Upper lobe of right lung (tissue), 1 donor: ENCODE measurements around the gene DPYD. TPM values are rescaled to one million over a fixed set of nuclear protein-coding genes. Genes with fewer than 3 reads are reported as not detected.

Experiments
- ATAC-seq: fragments of 200-7000 bp; cut with Tn5 transposase; one replicate; pipeline ENCODE4 v1.9.1; 2020; ENCODE audit warnings: mild to moderate bottlenecking, moderate library complexity
- DNase-seq: peaks from one replicate; pipeline ENCODE4 v3.0.0-alpha.2; 2020
- H3K27ac ChIP-seq: fragments of 200-600 bp; one replicate; pipeline ENCODE4 v1.8.0; 2022
- H3K27me3 ChIP-seq: fragments of 200-600 bp; one replicate; pipeline ENCODE4 v1.8.0; 2022; ENCODE audit warnings: mild to moderate bottlenecking
- H3K36me3 ChIP-seq: fragments of 200-600 bp; one replicate; pipeline ENCODE4 v1.8.0; 2022
- H3K4me1 ChIP-seq: fragments of 200-600 bp; one replicate; pipeline ENCODE4 v1.8.0; 2022
- H3K4me3 ChIP-seq: fragments of 200-600 bp; one replicate; pipeline ENCODE4 v1.8.0; 2022; ENCODE audit warnings: mild to moderate bottlenecking
- H3K9me3 ChIP-seq: fragments of 200-600 bp; one replicate; pipeline ENCODE4 v1.8.0; 2022
- CTCF ChIP-seq: fragments of 200-600 bp; IDR thresholded peaks from one replicate; pipeline ENCODE4 v1.8.0; 2022; ENCODE audit warnings: antibody characterized with exemption
- intact Hi-C: fragments of 100-400 bp; cut with DNase I; formaldehyde crosslinking; loops from one replicate; pipeline ENCODE4 v1.11.0; 2022
- total RNA-seq: library from RNA; stranded (reverse); fragmentation: NEBNext Ultra II Directional; extraction: Animal tissue kit (Norgen Biotek cat#: 25700); gene quantifications from one replicate; pipeline ENCODE4 v1.2.1, GENCODE V29; 2021
- donor health status: DM: no; HTN: yes; CAD: no; lungs with severe emphysema.

Gene DPYD
- total RNA-seq, 1 donor from 2014 or later, result 82.7 TPM

GRCh38 chr1:97331165-97331564 lies 589.7 kb downstream of the DPYD start:
- Histone ChIP-seq H3K4me3 (no peak overlapping the region), H3K36me3 (no peaks in the 10 kb centered on the region), H3K27ac (no peak overlapping the region), H3K9me3 (no peaks in the 10 kb centered on the region), H3K4me1 (no peaks in the 10 kb centered on the region), H3K27me3 (no peaks in the 10 kb centered on the region)
- intact Hi-C loops, result no loop called here
- ATAC-seq (no peak), DNase-seq (no peak)
- TF ChIP-seq CTCF, result no peak

GRCh38 chr1:97314685-97315084 lies 606.1 kb downstream of the DPYD start:
- Histone ChIP-seq H3K4me1 (no peaks in the 10 kb centered on the region), H3K27me3 (no peaks in the 10 kb centered on the region), H3K9me3 (no peaks in the 10 kb centered on the region), H3K4me3 (no peak overlapping the region), H3K27ac (no peak overlapping the region), H3K36me3 (no peaks in the 10 kb centered on the region)
- ATAC-seq, result no peak
- TF ChIP-seq CTCF, result no peak
- intact Hi-C loops, result no loop called here
- no peak for DNase-seq

- Histone ChIP-seq H3K36me3 (peaks cover 12% of the 10 kb centered on the region), H3K4me1 (no peaks in the 10 kb centered on the region), H3K4me3 (no peak overlapping the region), H3K27ac (no peak overlapping the region), H3K27me3 (no peaks in the 10 kb centered on the region), H3K9me3 (no peaks in the 10 kb centered on the region)
- ATAC-seq (no peak), DNase-seq (no peak)
- TF ChIP-seq CTCF, result no peak
- intact Hi-C loops, result no loop called here
These were observed 612.7 kb downstream of the DPYD start for GRCh38 chr1:97308131-97308530.

- intact Hi-C loops, result no loop called here
- DNase-seq, result no peak
- Histone ChIP-seq H3K9me3 (no peaks in the 10 kb centered on the region), H3K36me3 (peaks cover 12% of the 10 kb centered on the region), H3K27me3 (no peaks in the 10 kb centered on the region), H3K27ac (no peak overlapping the region), H3K4me3 (no peak overlapping the region), H3K4me1 (no peaks in the 10 kb centered on the region)
- ATAC-seq, result no peak
- no peak for TF ChIP-seq CTCF
These were observed 613.3 kb downstream of the DPYD start for GRCh38 chr1:97307568-97307967.

GRCh38 chr1:97307151-97307550 lies 613.7 kb downstream of the DPYD start:
- no peak for TF ChIP-seq CTCF
- intact Hi-C loops, result no loop called here
- no peak overlapping the region for H3K27ac ChIP-seq
- no peak overlapping the region for H3K4me3 ChIP-seq
- DNase-seq (no peak), ATAC-seq (no peak)
- H3K36me3 ChIP-seq, result peaks cover 12% of the 10 kb centered on the region
- no peaks in the 10 kb centered on the region for H3K4me1 ChIP-seq
- H3K27me3 ChIP-seq, result no peaks in the 10 kb centered on the region
- H3K9me3 ChIP-seq, result no peaks in the 10 kb centered on the region

- H3K4me1 ChIP-seq, result no peaks in the 10 kb centered on the region
- ATAC-seq (no peak), DNase-seq (no peak)
- H3K36me3 ChIP-seq, result peaks cover 12% of the 10 kb centered on the region
- intact Hi-C loops, result no loop called here
- TF ChIP-seq CTCF, result no peak
- H3K27me3 ChIP-seq, result no peaks in the 10 kb centered on the region
- H3K4me3 ChIP-seq, result no peak overlapping the region
- H3K27ac ChIP-seq, result no peak overlapping the region
- no peaks in the 10 kb centered on the region for H3K9me3 ChIP-seq
These were observed 614.3 kb downstream of the DPYD start for GRCh38 chr1:97306504-97306903.
